NT2/D1 (cell line): Measurements from ENCODE around the gene CACNA2D2.

ENCODE experiments used
- SUZ12 ChIP-seq: IDR thresholded peaks from 2 replicates; pipeline ENCODE4 v1.6.1; 2011; ENCODE audit not compliant: insufficient read length, insufficient read depth; ENCODE audit errors: extremely low read depth
- YY1 ChIP-seq: IDR thresholded peaks from 2 replicates; pipeline ENCODE4 v1.6.1; 2011; ENCODE audit not compliant: insufficient read length, insufficient read depth
- ZNF274 ChIP-seq: IDR thresholded peaks from 2 replicates; pipeline ENCODE4 v1.6.1; 2011; ENCODE audit warnings: mild to moderate bottlenecking, low read depth, low read length

DNA sequence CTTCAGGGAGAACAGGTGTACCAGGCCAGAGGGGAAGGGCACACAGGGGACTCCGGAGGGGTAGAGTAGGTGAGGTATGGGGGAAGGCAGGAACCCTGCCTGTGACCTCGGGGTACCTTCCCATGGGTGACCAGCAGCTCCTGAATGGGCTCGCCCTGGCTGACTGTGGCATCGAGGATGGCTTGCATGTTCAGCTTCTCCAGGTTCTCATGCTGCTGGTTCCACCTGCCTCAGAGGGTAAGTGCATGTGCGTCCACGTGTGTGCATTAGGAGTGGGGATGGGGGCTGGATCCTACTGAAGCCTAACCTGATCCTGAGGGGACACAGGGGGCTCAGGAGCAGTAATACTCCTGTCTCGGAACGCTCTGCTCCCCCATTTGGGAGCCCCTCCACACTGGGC lies 158.4 kb downstream of the CACNA2D2 start:
- no peak for TF ChIP-seq ZNF274
- no peak for TF ChIP-seq YY1
- TF ChIP-seq SUZ12, result no peak
